ENCODE data around the gene SLC22A5. TPM values are rescaled to one million over a fixed set of nuclear protein-coding genes. Genes with fewer than 3 reads are reported as not detected.
A peak's percentile ranks its signal among the peaks of the same experiment; 100 is the strongest.

Gene SLC22A5
- total and polyA plus RNA-seq, 9 of the 15 experiments (the other 6 are each of a cell fraction or from before 2014, with no cell fraction given): 3.0 to 16.6 (median 8.3) TPM

DNA sequence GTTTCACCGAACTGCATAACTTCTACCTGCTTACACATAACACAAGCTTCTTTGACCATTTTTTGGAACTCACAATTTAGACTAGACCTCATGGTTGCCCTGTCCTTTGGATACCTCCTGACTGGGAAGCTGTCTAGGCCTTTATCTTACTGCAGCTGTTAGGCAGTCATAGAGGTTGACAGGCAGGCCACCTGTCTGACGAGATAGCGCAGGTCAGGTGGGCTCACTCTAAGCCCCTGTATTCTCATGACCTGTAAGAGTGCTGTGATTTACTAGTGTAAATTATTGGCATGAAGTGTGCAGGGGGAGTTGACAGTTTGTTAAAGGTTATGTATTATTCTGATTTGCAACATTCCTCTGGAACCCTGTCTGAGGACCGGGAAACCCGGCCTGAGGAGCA is 46.3 kb upstream of the SLC22A5 start (continued):
- TF ChIP-seq, protein P1, sequence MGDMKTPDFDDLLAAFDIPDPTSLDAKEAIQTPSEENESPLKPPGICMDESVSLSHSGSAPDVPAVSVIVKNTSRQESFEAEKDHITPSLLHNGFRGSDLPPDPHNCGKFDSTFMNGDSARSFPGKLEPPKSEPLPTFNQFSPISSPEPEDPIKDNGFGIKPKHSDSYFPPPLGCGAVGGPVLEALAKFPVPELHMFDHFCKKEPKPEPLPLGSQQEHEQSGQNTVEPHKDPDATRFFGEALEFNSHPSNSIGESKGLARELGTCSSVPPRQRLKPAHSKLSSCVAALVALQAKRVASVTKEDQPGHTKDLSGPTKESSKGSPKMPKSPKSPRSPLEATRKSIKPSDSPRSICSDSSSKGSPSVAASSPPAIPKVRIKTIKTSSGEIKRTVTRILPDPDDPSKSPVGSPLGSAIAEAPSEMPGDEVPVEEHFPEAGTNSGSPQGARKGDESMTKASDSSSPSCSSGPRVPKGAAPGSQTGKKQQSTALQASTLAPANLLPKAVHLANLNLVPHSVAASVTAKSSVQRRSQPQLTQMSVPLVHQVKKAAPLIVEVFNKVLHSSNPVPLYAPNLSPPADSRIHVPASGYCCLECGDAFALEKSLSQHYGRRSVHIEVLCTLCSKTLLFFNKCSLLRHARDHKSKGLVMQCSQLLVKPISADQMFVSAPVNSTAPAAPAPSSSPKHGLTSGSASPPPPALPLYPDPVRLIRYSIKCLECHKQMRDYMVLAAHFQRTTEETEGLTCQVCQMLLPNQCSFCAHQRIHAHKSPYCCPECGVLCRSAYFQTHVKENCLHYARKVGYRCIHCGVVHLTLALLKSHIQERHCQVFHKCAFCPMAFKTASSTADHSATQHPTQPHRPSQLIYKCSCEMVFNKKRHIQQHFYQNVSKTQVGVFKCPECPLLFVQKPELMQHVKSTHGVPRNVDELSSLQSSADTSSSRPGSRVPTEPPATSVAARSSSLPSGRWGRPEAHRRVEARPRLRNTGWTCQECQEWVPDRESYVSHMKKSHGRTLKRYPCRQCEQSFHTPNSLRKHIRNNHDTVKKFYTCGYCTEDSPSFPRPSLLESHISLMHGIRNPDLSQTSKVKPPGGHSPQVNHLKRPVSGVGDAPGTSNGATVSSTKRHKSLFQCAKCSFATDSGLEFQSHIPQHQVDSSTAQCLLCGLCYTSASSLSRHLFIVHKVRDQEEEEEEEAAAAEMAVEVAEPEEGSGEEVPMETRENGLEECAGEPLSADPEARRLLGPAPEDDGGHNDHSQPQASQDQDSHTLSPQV (IDR thresholded peaks at IDR 0.05): 0 out of 2 replicates have a peak, but pooled peaks have one; percentile 23
- TF ChIP-seq, protein P2, sequence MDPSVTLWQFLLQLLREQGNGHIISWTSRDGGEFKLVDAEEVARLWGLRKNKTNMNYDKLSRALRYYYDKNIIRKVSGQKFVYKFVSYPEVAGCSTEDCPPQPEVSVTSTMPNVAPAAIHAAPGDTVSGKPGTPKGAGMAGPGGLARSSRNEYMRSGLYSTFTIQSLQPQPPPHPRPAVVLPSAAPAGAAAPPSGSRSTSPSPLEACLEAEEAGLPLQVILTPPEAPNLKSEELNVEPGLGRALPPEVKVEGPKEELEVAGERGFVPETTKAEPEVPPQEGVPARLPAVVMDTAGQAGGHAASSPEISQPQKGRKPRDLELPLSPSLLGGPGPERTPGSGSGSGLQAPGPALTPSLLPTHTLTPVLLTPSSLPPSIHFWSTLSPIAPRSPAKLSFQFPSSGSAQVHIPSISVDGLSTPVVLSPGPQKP (CRISPR knock-in tag; IDR thresholded peaks at IDR 0.05): no peak
- TF ChIP-seq CHAMP1 (IDR thresholded peaks at IDR 0.05): 0 out of 2 replicates have a peak, but pooled peaks have one; percentile 45
- peak; percentile 28; the same call in 1 of the 2 replicates for TF ChIP-seq CC2D1A (IDR thresholded peaks at IDR 0.05)
- TF ChIP-seq STAT5A (IDR thresholded peaks at IDR 0.05; ENCODE audit: borderline replicate concordance, low read length): peak; percentile 61; the same call in 1 of the 2 replicates
- TF ChIP-seq TARDBP (IDR thresholded peaks at IDR 0.05): no peak
- TF ChIP-seq, protein P3, sequence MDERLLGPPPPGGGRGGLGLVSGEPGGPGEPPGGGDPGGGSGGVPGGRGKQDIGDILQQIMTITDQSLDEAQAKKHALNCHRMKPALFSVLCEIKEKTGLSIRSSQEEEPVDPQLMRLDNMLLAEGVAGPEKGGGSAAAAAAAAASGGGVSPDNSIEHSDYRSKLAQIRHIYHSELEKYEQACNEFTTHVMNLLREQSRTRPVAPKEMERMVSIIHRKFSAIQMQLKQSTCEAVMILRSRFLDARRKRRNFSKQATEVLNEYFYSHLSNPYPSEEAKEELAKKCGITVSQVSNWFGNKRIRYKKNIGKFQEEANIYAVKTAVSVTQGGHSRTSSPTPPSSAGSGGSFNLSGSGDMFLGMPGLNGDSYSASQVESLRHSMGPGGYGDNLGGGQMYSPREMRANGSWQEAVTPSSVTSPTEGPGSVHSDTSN (CRISPR knock-in tag; IDR thresholded peaks at IDR 0.05; ENCODE audit: low read depth): no peak
- TF ChIP-seq, protein P3 (tag; conservative IDR thresholded peaks at IDR 0.05; ENCODE audit: low read depth): peak; percentile 37; the same call in 1 of the 2 replicates
- TF ChIP-seq RCOR1 (IDR thresholded peaks at IDR 0.05; ENCODE audit: borderline replicate concordance in 1 of 2, low read depth in 2 of 2, low read length in 2 of 2): peak; percentile 65 to 90; a peak in 3 of 4 replicates
- TF ChIP-seq ZNF644 (tag; IDR thresholded peaks at IDR 0.05; ENCODE audit: low read depth): no peak
- peak; percentile 80 for TF ChIP-seq GATA2 (CRISPR knock-in tag; IDR thresholded peaks at IDR 0.05)
- TF ChIP-seq ILK (tag; IDR thresholded peaks at IDR 0.05; ENCODE audit: borderline replicate concordance, low read depth): no peak
- peak; percentile 70; the same call in 1 of the 2 replicates for TF ChIP-seq SMAD4 (CRISPR knock-in tag; conservative IDR thresholded peaks at IDR 0.05)
